Calu3 (cell line): ENCODE results near the gene RFX3. TPM values are rescaled to one million over a fixed set of nuclear protein-coding genes. Genes with fewer than 3 reads are reported as not detected.

ENCODE experiments used
- BruUV-seq: library from RNA; stranded (reverse); fragments of 400-500 nt; replicated peaks from 2 replicates; lab custom pipeline; 2021; lab: Mats Ljungman, UMichigan
- CTCF ChIA-PET: fragments of 300-600 bp; sonication (Branson Sonifier 250); formaldehyde crosslinking; loops from one replicate; lab custom pipeline; 2022; ENCODE audit warnings: antibody characterized with exemption; lab: Charles Lee
- DNase-seq: peaks from one replicate; pipeline ENCODE4 v3.0.0; 2022
- H3K27ac Mint-ChIP-seq: one replicate; pipeline ENCODE4 v1.8.0; 2022; ENCODE audit warnings: mixed read lengths; ENCODE audit not compliant: unreplicated experiment
- H3K27me3 Mint-ChIP-seq: one replicate; pipeline ENCODE4 v1.8.0; 2022; ENCODE audit warnings: mixed read lengths; ENCODE audit not compliant: unreplicated experiment
- H3K36me3 Mint-ChIP-seq: one replicate; pipeline ENCODE4 v1.8.0; 2022; ENCODE audit warnings: mild to moderate bottlenecking, moderate library complexity, mixed read lengths; ENCODE audit not compliant: insufficient read depth, unreplicated experiment
- H3K4me1 Mint-ChIP-seq: one replicate; pipeline ENCODE4 v1.8.0; 2022; ENCODE audit warnings: mild to moderate bottlenecking, low read depth, mixed read lengths; ENCODE audit not compliant: unreplicated experiment
- H3K4me3 Mint-ChIP-seq: one replicate; pipeline ENCODE4 v1.8.0; 2022; ENCODE audit warnings: mild to moderate bottlenecking, low read depth, moderate library complexity, mixed read lengths; ENCODE audit not compliant: unreplicated experiment
- H3K9me3 Mint-ChIP-seq: one replicate; pipeline ENCODE4 v1.8.0; 2022; ENCODE audit warnings: low read depth, mixed read lengths; ENCODE audit not compliant: unreplicated experiment
- CTCF ChIP-seq: fragments of 200-600 bp; IDR thresholded peaks from one replicate; pipeline ENCODE4 v1.8.0; 2022; ENCODE audit warnings: antibody characterized with exemption; ENCODE audit not compliant: unreplicated experiment
- intact Hi-C: fragments of 100-400 bp; cut with micrococcal nuclease; formaldehyde crosslinking; loops from one replicate; pipeline ENCODE4 v1.10.0; 2022; ENCODE audit not compliant: unreplicated experiment
- total RNA-seq: library from RNA; stranded (reverse); gene quantifications from 2 replicates; pipeline ENCODE4 v1.2.3, GENCODE V29; 2022

Gene RFX3
- total RNA-seq, 1 experiment from 2014 or later, result 10.1 TPM

GRCh38 chr9:3371842-3372241, 154.0 kb downstream of the RFX3 start:
- BruUV-seq, result no TSS peak
- Mint-ChIP-seq H3K4me3 (no peak overlapping the region), H3K36me3 (no peaks in the 10 kb centered on the region), H3K9me3 (no peaks in the 10 kb centered on the region), H3K4me1 (no peaks in the 10 kb centered on the region), H3K27me3 (no peaks in the 10 kb centered on the region), H3K27ac (no peak overlapping the region)
- DNase-seq, result no peak
- no peak for TF ChIP-seq CTCF
- CTCF ChIA-PET, result no interaction called here
- intact Hi-C loops, result no loop called here

GRCh38 chr9:3370715-3371114, 155.1 kb downstream of the RFX3 start:
- H3K4me1 Mint-ChIP-seq, result no peaks in the 10 kb centered on the region
- no peaks in the 10 kb centered on the region for H3K27me3 Mint-ChIP-seq
- no peaks in the 10 kb centered on the region for H3K9me3 Mint-ChIP-seq
- H3K4me3 Mint-ChIP-seq, result no peak overlapping the region
- no peak for TF ChIP-seq CTCF
- BruUV-seq, result no TSS peak
- no peak for DNase-seq
- H3K36me3 Mint-ChIP-seq, result no peaks in the 10 kb centered on the region
- CTCF ChIA-PET, result no interaction called here
- no peak overlapping the region for H3K27ac Mint-ChIP-seq
- intact Hi-C loops, result no loop called here

- no peaks in the 10 kb centered on the region for H3K36me3 Mint-ChIP-seq
- intact Hi-C loops, result no loop called here
- CTCF ChIA-PET, result no interaction called here
- no TSS peak for BruUV-seq
- no peak for TF ChIP-seq CTCF
- no peaks in the 10 kb centered on the region for H3K27me3 Mint-ChIP-seq
- H3K27ac Mint-ChIP-seq, result no peak overlapping the region
- H3K9me3 Mint-ChIP-seq, result no peaks in the 10 kb centered on the region
- H3K4me3 Mint-ChIP-seq, result no peak overlapping the region
- no peaks in the 10 kb centered on the region for H3K4me1 Mint-ChIP-seq
- DNase-seq, result no peak
Measured at GRCh38 chr9:3367185-3367584, 158.6 kb downstream of the RFX3 start.

GRCh38 chr9:3361689-3362392, 164.0 kb downstream of the RFX3 start:
- CTCF ChIA-PET, result no interaction called here
- Mint-ChIP-seq H3K9me3 (no peaks in the 10 kb centered on the region), H3K27me3 (no peaks in the 10 kb centered on the region), H3K4me1 (peaks cover 7% of the 10 kb centered on the region), H3K4me3 (no peak overlapping the region), H3K36me3 (no peaks in the 10 kb centered on the region), H3K27ac (no peak overlapping the region)
- DNase-seq, result no peak
- TF ChIP-seq CTCF, result no peak
- intact Hi-C loops, result no loop called here
- no TSS peak for BruUV-seq
